OCI-LY1 (cell line): ENCODE data around the gene LMF1.

Source experiments
- H2AFZ ChIP-seq: fragments of 200-600 bp; sonication (generic), shearing (Covaris generic); 2 replicates; pipeline ENCODE4 v1.6.0; 2014; ENCODE audit warnings: antibody characterized with exemption, mild to moderate bottlenecking, low read length
- H3F3A ChIP-seq: fragments of 200-600 bp; sonication (generic), shearing (Covaris generic); 2 replicates; pipeline ENCODE4 v1.6.0; 2014; ENCODE audit warnings: mild to moderate bottlenecking, antibody characterized with exemption, low read length, moderate library complexity; ENCODE audit not compliant: insufficient read depth
- H3K27ac ChIP-seq: fragments of 200-600 bp; sonication (generic); 2 replicates; pipeline ENCODE4 v1.5.1; 2014; ENCODE audit warnings: low read length, mixed run types, mild to moderate bottlenecking, low read depth; ENCODE audit not compliant: poor library complexity, severe bottlenecking
- H3K27me3 ChIP-seq: fragments of 200-600 bp; sonication (generic); 2 replicates; pipeline ENCODE4 v1.6.0; 2014; ENCODE audit warnings: antibody characterized with exemption, mild to moderate bottlenecking, low read length, moderate library complexity; ENCODE audit not compliant: insufficient read depth
- H3K36me3 ChIP-seq: fragments of 200-600 bp; sonication (generic); 2 replicates; pipeline ENCODE4 v1.6.1; 2014; ENCODE audit warnings: mild to moderate bottlenecking, antibody characterized with exemption, low read length, moderate library complexity, mixed read lengths; ENCODE audit not compliant: insufficient read depth
- H3K4me1 ChIP-seq: fragments of 200-600 bp; sonication (generic); 2 replicates; pipeline ENCODE4 v1.5.1; 2014; ENCODE audit warnings: mild to moderate bottlenecking, low read length, moderate library complexity; ENCODE audit not compliant: insufficient read depth, severe bottlenecking
- H3K4me2 ChIP-seq: fragments of 200-600 bp; sonication (generic), shearing (Covaris generic); 2 replicates; pipeline ENCODE4 v1.6.1; 2014; ENCODE audit warnings: low read length
- H3K4me3 ChIP-seq: fragments of 200-600 bp; sonication (generic); 2 replicates; pipeline ENCODE4 v1.5.1; 2014; ENCODE audit warnings: low read length, low read depth, mild to moderate bottlenecking, mixed read lengths; ENCODE audit not compliant: poor library complexity, severe bottlenecking
- H3K79me2 ChIP-seq: fragments of 200-600 bp; shearing (Covaris generic); 2 replicates; pipeline ENCODE4 v1.6.1; 2016; ENCODE audit warnings: mixed run types, low read length, mixed read lengths; ENCODE audit not compliant: insufficient read depth
- H3K9ac ChIP-seq: fragments of 200-600 bp; sonication (generic), shearing (Covaris generic); 2 replicates; pipeline ENCODE4 v1.6.1; 2014; ENCODE audit warnings: mild to moderate bottlenecking, low read length, mixed read lengths
- H3K9me2 ChIP-seq: fragments of 200-600 bp; sonication (generic), shearing (Covaris generic); 2 replicates; pipeline ENCODE4 v1.6.1; 2014; ENCODE audit warnings: low read depth, mild to moderate bottlenecking, low read length, mixed read lengths
- H3K9me3 ChIP-seq: fragments of 200-600 bp; shearing (Covaris generic); 2 replicates; pipeline ENCODE4 v1.6.1; 2014; ENCODE audit warnings: low read length, mixed read lengths
- H4K20me1 ChIP-seq: fragments of 200-600 bp; sonication (generic), shearing (Covaris generic); 2 replicates; pipeline ENCODE4 v1.6.0; 2016; ENCODE audit warnings: mild to moderate bottlenecking, low read length; ENCODE audit not compliant: insufficient read depth
- EZH2 ChIP-seq: fragments of 200-600 bp; sonication (generic), shearing (Covaris generic); IDR thresholded peaks from 2 replicates; pipeline ENCODE4 v1.8.0; 2017; ENCODE audit warnings: borderline replicate concordance, mixed run types, mild to moderate bottlenecking, antibody characterized with exemption, low read length, moderate library complexity, mixed read lengths
- TF ChIP-seq, protein P1 (sequence below): fragments of 200-600 bp; sonication (generic), shearing (Covaris generic); IDR thresholded peaks from 2 replicates; pipeline ENCODE4 v1.5.1; 2017; ENCODE audit warnings: mild to moderate bottlenecking, antibody characterized with exemption, low read length, moderate library complexity, mixed read lengths

The LMF1 gene

DNA sequence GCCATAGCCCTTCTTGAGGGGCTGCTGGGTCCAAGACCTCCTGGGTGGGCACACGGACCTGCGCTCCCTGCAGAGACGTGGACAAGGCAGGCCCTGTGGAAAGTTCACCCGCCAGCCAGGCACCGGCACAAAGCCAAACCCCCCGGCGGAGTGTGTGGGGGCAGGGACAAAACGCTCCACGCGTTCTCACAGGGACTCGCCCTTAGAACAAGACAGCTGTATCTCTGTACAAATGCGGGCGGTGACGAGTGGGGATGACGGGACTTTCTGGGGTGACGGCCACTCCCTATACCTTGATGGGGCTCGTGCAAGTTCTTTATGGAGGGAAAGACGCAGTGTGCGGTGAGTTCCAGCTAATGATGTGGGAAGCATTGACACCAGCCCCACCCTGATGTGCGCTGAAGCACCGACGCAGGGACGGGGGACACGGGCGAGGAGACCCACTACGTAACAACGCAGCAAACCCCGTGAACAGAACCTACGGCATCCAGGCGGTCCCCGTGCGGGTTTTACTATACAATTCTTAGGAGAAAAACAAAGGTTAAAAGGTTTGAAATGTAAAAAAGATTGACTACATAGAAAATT, 49.4 kb downstream of the LMF1 start:
- Histone ChIP-seq H4K20me1 (no peaks in the 10 kb centered on the region), H3K9me3 (no peaks in the 10 kb centered on the region; the same call in 1 of the 2 replicates), H3K79me2 (no peaks in the 10 kb centered on the region), H3K4me3 (no peak overlapping the region), H3K4me1 (no peaks in the 10 kb centered on the region), H3K36me3 (no peaks in the 10 kb centered on the region), H3K9ac (no peak overlapping the region), H3K9me2 (no peaks in the 10 kb centered on the region), H3K4me2 (no peak overlapping the region), H3K27me3 (no peaks in the 10 kb centered on the region), H3K27ac (no peak overlapping the region), H3F3A (no peaks in the 10 kb centered on the region), H2AFZ (no peak overlapping the region)
- TF ChIP-seq EZH2, result no peak
- TF ChIP-seq, protein P1, sequence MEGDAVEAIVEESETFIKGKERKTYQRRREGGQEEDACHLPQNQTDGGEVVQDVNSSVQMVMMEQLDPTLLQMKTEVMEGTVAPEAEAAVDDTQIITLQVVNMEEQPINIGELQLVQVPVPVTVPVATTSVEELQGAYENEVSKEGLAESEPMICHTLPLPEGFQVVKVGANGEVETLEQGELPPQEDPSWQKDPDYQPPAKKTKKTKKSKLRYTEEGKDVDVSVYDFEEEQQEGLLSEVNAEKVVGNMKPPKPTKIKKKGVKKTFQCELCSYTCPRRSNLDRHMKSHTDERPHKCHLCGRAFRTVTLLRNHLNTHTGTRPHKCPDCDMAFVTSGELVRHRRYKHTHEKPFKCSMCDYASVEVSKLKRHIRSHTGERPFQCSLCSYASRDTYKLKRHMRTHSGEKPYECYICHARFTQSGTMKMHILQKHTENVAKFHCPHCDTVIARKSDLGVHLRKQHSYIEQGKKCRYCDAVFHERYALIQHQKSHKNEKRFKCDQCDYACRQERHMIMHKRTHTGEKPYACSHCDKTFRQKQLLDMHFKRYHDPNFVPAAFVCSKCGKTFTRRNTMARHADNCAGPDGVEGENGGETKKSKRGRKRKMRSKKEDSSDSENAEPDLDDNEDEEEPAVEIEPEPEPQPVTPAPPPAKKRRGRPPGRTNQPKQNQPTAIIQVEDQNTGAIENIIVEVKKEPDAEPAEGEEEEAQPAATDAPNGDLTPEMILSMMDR, result no peak

DNA sequence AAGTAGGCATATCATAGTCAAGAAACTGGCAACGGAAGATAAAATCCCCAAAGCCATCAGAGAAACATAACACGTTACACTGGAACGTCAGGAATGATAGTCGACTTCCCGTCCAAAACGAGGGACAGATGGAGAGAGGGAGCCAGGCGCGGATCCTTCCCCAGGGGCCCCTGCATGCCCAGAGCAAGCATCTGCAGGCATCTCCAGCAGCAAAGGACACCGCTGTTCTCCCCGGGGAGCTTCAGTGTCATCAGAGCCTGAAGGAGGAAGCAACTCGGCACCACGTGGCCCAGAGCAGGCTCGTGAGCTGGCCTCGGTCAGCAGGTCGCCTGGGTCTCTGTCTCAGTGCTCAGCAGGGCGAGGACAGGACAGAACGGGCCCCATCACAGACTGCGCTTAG, 50.1 kb downstream of the LMF1 start:
- Histone ChIP-seq H3K9ac (no peak overlapping the region), H2AFZ (no peak overlapping the region)

DNA sequence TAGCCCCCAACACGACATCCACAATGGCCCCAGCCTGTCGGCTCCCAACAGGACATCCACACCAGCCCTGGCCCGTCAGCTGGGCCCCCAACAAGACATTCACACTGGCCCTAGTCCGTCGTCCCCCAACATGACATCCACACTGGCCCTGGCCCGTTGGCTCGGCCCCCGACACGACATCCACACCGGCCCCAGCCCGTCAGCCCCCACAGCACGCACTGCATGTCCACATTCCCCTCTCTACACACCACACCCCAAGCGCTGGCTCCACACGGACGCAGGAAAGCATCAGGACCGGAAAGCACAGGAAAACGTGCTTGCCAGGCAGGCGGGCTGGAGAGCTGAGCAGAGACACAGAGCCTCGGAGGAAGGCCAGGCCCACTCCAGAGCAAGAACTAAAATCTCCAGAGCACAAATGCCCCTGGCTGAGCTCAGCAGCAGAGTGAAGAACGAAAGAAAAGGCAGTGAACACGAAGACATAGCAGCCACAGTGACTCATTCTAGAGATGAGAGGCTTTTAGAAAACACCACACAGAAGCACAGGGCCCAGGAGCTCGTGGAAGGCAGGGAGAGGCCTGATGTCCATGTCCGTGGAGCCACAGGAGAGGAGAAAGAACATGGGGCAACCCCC, 50.6 kb downstream of the LMF1 start:
- no peak overlapping the region for H3K27ac ChIP-seq

More for the DNA sequence above, 50.1 kb downstream of the LMF1 start:
- Histone ChIP-seq H3K9me2 (no peaks in the 10 kb centered on the region), H3K27ac (no peak overlapping the region), H3F3A (no peaks in the 10 kb centered on the region), H3K4me2 (no peak overlapping the region), H3K27me3 (no peaks in the 10 kb centered on the region), H3K9me3 (no peaks in the 10 kb centered on the region; the same call in 1 of the 2 replicates), H3K79me2 (no peaks in the 10 kb centered on the region), H3K4me1 (no peaks in the 10 kb centered on the region), H4K20me1 (no peaks in the 10 kb centered on the region), H3K36me3 (no peaks in the 10 kb centered on the region), H3K4me3 (no peak overlapping the region)
- TF ChIP-seq, protein P1, result no peak
- TF ChIP-seq EZH2, result no peak

More for the DNA sequence above, 50.6 kb downstream of the LMF1 start:
- Histone ChIP-seq H3F3A (no peaks in the 10 kb centered on the region), H2AFZ (no peak overlapping the region), H3K36me3 (no peaks in the 10 kb centered on the region), H4K20me1 (no peaks in the 10 kb centered on the region), H3K4me3 (no peak overlapping the region), H3K9ac (no peak overlapping the region), H3K9me2 (no peaks in the 10 kb centered on the region), H3K9me3 (no peaks in the 10 kb centered on the region; the same call in 1 of the 2 replicates), H3K79me2 (no peaks in the 10 kb centered on the region), H3K27me3 (no peaks in the 10 kb centered on the region), H3K4me1 (no peaks in the 10 kb centered on the region), H3K4me2 (no peak overlapping the region)
- TF ChIP-seq EZH2, result no peak
- TF ChIP-seq, protein P1, result no peak
